AG10803 (cell line): ENCODE data around the gene PRSS3.
"Not testable (repeated sequence)": the region's sequence is repeated elsewhere in the genome, so short reads cannot be mapped to it uniquely, and the experiment has no call there.

Experiments used
- DNase-seq: peaks from one replicate; pipeline ENCODE4 v3.0.0; 2010; ENCODE audit warnings: low read depth
- H3K4me3 ChIP-seq: 2 replicates; pipeline ENCODE4 v1.5.1; 2011; ENCODE audit warnings: mild to moderate bottlenecking, low read length, control low read depth
- CTCF ChIP-seq: conservative IDR thresholded peaks from 2 replicates; pipeline ENCODE4 v1.5.1; 2011; ENCODE audit warnings: mild to moderate bottlenecking, low read length, control low read depth, inconsistent platforms

The PRSS3 gene

GRCh38 chr9:33781736-33782135 lies 13.6 kb upstream of the PRSS3 start:
- TF ChIP-seq CTCF = no peak
- no peak for DNase-seq
- H3K4me3 ChIP-seq = no peak overlapping the region

GRCh38 chr9:33782395-33783152 lies 12.8 kb upstream of the PRSS3 start:
- no peak overlapping the region for H3K4me3 ChIP-seq
- peak; percentile 76 for DNase-seq
- TF ChIP-seq CTCF = no peak

GRCh38 chr9:33785914-33786313 lies 9.4 kb upstream of the PRSS3 start:
- TF ChIP-seq CTCF = peak; percentile 50
- peak; percentile 38 for DNase-seq

GRCh38 chr9:33786681-33787080 lies 8.7 kb upstream of the PRSS3 start:
- TF ChIP-seq CTCF = no peak
- DNase-seq = no peak
- no peak overlapping the region for H3K4me3 ChIP-seq

More at GRCh38 chr9:33785914-33786313, 9.4 kb upstream of the PRSS3 start:
- no peak overlapping the region for H3K4me3 ChIP-seq

- no peak for TF ChIP-seq CTCF
- DNase-seq = no peak
Observed at GRCh38 chr9:33787839-33788238, 7.5 kb upstream of the PRSS3 start.

GRCh38 chr9:33789429-33789828 lies 5.9 kb upstream of the PRSS3 start:
- not testable (repeated sequence) for DNase-seq, H3K4me3 ChIP-seq

More at GRCh38 chr9:33787839-33788238, 7.5 kb upstream of the PRSS3 start:
- H3K4me3 ChIP-seq = no peak overlapping the region

- TF ChIP-seq CTCF = no peak
- no peak overlapping the region for H3K4me3 ChIP-seq
Observed at GRCh38 chr9:33791117-33791516, 4.2 kb upstream of the PRSS3 start.

GRCh38 chr9:33793496-33793895 lies 1.9 kb upstream of the PRSS3 start:
- H3K4me3 ChIP-seq, DNase-seq: not testable (repeated sequence)

More at GRCh38 chr9:33791117-33791516, 4.2 kb upstream of the PRSS3 start:
- peak; percentile 42 for DNase-seq
